Measurements from ENCODE around the gene SSH2.

SSH2 gene

GRCh38 chr17:29918922-29919856 is 10.8 kb downstream of the SSH2 start:
- no peaks in the 10 kb centered on the region for H3K27me3 ChIP-seq
- no peak for DNase-seq
- H3K36me3 ChIP-seq, result no peaks in the 10 kb centered on the region
- TF ChIP-seq, protein P1, sequence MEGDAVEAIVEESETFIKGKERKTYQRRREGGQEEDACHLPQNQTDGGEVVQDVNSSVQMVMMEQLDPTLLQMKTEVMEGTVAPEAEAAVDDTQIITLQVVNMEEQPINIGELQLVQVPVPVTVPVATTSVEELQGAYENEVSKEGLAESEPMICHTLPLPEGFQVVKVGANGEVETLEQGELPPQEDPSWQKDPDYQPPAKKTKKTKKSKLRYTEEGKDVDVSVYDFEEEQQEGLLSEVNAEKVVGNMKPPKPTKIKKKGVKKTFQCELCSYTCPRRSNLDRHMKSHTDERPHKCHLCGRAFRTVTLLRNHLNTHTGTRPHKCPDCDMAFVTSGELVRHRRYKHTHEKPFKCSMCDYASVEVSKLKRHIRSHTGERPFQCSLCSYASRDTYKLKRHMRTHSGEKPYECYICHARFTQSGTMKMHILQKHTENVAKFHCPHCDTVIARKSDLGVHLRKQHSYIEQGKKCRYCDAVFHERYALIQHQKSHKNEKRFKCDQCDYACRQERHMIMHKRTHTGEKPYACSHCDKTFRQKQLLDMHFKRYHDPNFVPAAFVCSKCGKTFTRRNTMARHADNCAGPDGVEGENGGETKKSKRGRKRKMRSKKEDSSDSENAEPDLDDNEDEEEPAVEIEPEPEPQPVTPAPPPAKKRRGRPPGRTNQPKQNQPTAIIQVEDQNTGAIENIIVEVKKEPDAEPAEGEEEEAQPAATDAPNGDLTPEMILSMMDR (IDR thresholded peaks at IDR 0.05; ENCODE audit: low read depth, low read length), result no peak
- H3K9me3 ChIP-seq, result no peaks in the 10 kb centered on the region
- H3K4me3 ChIP-seq (ENCODE audit: low read depth, low read length), result no peak overlapping the region
- no peaks in the 10 kb centered on the region for H3K4me1 ChIP-seq

DNA sequence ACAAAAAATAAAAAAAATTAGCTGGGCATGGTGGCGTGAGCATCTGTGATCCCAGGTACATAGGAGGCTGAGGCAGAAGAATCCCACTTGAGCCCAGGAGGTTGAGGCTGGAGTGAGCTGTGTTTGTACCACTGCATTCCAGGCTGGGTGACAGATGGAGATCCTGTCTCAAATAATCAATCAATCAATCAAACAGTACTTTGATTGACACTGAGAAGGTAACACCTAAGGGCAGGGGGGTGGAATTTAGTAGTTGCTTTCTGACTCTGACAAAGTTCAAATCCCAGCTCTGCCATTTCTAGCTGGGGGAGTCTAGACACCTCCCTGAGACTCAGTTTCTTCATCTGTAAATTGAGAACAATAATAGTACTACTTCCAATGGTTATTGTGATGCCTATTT is 12.0 kb downstream of the SSH2 start:
- no peaks in the 10 kb centered on the region for H3K36me3 ChIP-seq
- no peak for DNase-seq
- no peak overlapping the region for H3K4me3 ChIP-seq (ENCODE audit: low read depth, low read length)
- no peaks in the 10 kb centered on the region for H3K9me3 ChIP-seq
- no peaks in the 10 kb centered on the region for H3K27me3 ChIP-seq
- TF ChIP-seq, protein P1 (IDR thresholded peaks at IDR 0.05; ENCODE audit: low read depth, low read length), result no peak
- no peaks in the 10 kb centered on the region for H3K4me1 ChIP-seq

DNA sequence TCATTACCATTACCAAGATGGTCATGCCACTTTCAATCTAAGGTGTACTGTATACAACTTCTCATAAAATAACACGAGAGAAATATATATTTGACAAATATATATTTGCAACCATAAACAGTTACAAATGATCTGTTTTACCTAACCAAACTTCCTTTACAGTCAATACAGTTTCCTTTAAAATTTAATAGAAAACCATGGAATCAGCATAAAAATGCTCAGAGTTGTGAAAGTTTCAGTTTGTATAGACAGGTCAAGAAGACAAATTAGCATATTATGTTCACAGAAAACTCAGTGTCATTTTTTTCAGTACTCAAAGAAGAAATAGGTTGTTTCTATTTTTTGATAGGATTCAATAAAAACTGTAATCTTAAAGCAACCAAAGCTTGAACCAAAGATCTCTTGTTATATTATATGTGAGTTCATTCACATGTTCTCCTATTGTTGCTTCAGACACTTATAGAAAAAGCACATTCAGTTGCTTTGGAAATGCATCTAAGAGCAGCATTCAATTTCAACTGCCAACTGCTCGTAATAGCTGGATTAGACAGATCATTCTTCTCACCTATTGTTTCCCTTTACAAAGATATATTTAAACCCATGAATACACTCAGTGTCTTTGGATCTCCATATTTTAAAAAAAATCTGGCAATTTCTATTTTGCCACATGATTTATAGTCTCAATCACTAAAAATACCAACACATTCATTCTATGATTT is 15.1 kb downstream of the SSH2 start:
- H3K36me3 ChIP-seq, result no peaks in the 10 kb centered on the region
- no peak overlapping the region for H3K4me3 ChIP-seq (ENCODE audit: low read depth, low read length)
- no peak for DNase-seq
- TF ChIP-seq, protein P1 (IDR thresholded peaks at IDR 0.05; ENCODE audit: low read depth, low read length), result no peak
- H3K4me1 ChIP-seq, result no peaks in the 10 kb centered on the region
- H3K27me3 ChIP-seq, result no peaks in the 10 kb centered on the region
- no peaks in the 10 kb centered on the region for H3K9me3 ChIP-seq

DNA sequence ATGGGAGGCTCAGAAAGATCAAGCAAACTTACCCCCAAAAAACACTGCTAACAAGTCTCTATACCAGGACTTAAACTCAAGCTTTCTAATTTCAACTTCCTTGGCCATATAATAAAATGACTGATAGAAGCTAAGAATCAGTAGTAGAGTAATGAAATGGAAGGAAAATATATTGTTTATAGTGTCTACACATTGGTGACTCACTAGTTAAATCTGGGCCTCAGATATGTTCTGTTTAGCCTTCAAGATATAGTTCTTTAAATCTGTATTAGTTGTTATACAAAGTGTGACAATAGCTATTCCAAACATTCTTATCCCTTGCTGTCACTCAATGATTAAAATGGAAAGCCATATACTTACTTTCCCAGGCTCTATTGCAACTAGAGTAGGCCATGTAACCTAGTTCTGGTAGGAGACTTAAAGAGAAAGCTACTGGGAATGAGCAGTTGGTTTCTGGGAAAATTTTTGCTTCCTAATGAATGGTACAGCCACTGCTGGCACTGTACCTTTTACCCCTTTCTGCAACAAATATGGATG is 18.3 kb downstream of the SSH2 start:
- TF ChIP-seq, protein P1 (IDR thresholded peaks at IDR 0.05; ENCODE audit: low read depth, low read length), result no peak
- no peak for DNase-seq
- H3K9me3 ChIP-seq, result no peaks in the 10 kb centered on the region
- H3K36me3 ChIP-seq, result no peaks in the 10 kb centered on the region
- H3K27me3 ChIP-seq, result no peaks in the 10 kb centered on the region
- H3K4me3 ChIP-seq (ENCODE audit: low read depth, low read length), result no peak overlapping the region
- H3K4me1 ChIP-seq, result no peaks in the 10 kb centered on the region

GRCh38 chr17:29909236-29910003 is 20.6 kb downstream of the SSH2 start:
- Histone ChIP-seq H3K4me3 (ENCODE audit: low read depth, low read length) (no peak overlapping the region), H3K4me1 (no peaks in the 10 kb centered on the region), H3K9me3 (no peaks in the 10 kb centered on the region), H3K27me3 (no peaks in the 10 kb centered on the region), H3K36me3 (no peaks in the 10 kb centered on the region)
- TF ChIP-seq, protein P1 (IDR thresholded peaks at IDR 0.05; ENCODE audit: low read depth, low read length), result no peak
- no peak for DNase-seq

Measured in BE2C (cell line).